ENCODE results near the gene MARCHF6. TPM values are rescaled to one million over a fixed set of nuclear protein-coding genes. Genes with fewer than 3 reads are reported as not detected.
A peak's percentile ranks its signal among the peaks of the same experiment; 100 is the strongest.

Gene MARCHF6
- total and polyA plus RNA-seq, 9 of the 15 experiments (the other 6 are each of a cell fraction or from before 2014, with no cell fraction given): 74.1 to 456 (median 116) TPM

GRCh38 chr5:10353241-10354047 lies at the start of gene MARCHF6 (continued):
- TF ChIP-seq SOX6 (IDR thresholded peaks at IDR 0.05) (0 out of 2 replicates have a peak, but pooled peaks have one; percentile 22), SMAD4 (CRISPR knock-in tag; conservative IDR thresholded peaks at IDR 0.05) (peak; percentile 75), ZNF551 (CRISPR knock-in tag; IDR thresholded peaks at IDR 0.05) (no peak), POLR2AphosphoS2 (IDR thresholded peaks at IDR 0.05; ENCODE audit: low read length) (peak; percentile 55; the same call in 1 of the 2 replicates), RBM15 (IDR thresholded peaks at IDR 0.05; ENCODE audit: insufficient read depth, low read length) (no peak), SMC3 (conservative IDR thresholded peaks at IDR 0.05; ENCODE audit: insufficient read depth, low read depth, low read length) (0 out of 2 replicates have a peak, but pooled peaks have one; percentile 7), CTCFL (IDR thresholded peaks at IDR 0.05; ENCODE audit: borderline replicate concordance, insufficient read depth, low read depth, low read length, poor library complexity, severe bottlenecking) (peak; percentile 44), ELF2 (CRISPR knock-in tag; IDR thresholded peaks at IDR 0.05) (no peak; the same call in 1 of the 2 replicates), GABPB1 (CRISPR knock-in tag; IDR thresholded peaks at IDR 0.05) (peak; percentile 95), ZNF23 (CRISPR knock-in tag; IDR thresholded peaks at IDR 0.05) (no peak)
- TF ChIP-seq, protein P1, sequence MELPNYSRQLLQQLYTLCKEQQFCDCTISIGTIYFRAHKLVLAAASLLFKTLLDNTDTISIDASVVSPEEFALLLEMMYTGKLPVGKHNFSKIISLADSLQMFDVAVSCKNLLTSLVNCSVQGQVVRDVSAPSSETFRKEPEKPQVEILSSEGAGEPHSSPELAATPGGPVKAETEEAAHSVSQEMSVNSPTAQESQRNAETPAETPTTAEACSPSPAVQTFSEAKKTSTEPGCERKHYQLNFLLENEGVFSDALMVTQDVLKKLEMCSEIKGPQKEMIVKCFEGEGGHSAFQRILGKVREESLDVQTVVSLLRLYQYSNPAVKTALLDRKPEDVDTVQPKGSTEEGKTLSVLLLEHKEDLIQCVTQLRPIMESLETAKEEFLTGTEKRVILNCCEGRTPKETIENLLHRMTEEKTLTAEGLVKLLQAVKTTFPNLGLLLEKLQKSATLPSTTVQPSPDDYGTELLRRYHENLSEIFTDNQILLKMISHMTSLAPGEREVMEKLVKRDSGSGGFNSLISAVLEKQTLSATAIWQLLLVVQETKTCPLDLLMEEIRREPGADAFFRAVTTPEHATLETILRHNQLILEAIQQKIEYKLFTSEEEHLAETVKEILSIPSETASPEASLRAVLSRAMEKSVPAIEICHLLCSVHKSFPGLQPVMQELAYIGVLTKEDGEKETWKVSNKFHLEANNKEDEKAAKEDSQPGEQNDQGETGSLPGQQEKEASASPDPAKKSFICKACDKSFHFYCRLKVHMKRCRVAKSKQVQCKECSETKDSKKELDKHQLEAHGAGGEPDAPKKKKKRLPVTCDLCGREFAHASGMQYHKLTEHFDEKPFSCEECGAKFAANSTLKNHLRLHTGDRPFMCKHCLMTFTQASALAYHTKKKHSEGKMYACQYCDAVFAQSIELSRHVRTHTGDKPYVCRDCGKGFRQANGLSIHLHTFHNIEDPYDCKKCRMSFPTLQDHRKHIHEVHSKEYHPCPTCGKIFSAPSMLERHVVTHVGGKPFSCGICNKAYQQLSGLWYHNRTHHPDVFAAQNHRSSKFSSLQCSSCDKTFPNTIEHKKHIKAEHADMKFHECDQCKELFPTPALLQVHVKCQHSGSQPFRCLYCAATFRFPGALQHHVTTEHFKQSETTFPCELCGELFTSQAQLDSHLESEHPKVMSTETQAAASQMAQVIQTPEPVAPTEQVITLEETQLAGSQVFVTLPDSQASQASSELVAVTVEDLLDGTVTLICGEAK (IDR thresholded peaks at IDR 0.05): peak; percentile 96
- TF ChIP-seq, protein P1 (CRISPR knock-in tag; IDR thresholded peaks at IDR 0.05): no peak
- TF ChIP-seq, protein P2, sequence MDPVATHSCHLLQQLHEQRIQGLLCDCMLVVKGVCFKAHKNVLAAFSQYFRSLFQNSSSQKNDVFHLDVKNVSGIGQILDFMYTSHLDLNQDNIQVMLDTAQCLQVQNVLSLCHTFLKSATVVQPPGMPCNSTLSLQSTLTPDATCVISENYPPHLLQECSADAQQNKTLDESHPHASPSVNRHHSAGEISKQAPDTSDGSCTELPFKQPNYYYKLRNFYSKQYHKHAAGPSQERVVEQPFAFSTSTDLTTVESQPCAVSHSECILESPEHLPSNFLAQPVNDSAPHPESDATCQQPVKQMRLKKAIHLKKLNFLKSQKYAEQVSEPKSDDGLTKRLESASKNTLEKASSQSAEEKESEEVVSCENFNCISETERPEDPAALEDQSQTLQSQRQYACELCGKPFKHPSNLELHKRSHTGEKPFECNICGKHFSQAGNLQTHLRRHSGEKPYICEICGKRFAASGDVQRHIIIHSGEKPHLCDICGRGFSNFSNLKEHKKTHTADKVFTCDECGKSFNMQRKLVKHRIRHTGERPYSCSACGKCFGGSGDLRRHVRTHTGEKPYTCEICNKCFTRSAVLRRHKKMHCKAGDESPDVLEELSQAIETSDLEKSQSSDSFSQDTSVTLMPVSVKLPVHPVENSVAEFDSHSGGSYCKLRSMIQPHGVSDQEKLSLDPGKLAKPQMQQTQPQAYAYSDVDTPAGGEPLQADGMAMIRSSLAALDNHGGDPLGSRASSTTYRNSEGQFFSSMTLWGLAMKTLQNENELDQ (CRISPR knock-in tag; IDR thresholded peaks at IDR 0.05; ENCODE audit: borderline replicate concordance): 0 out of 2 replicates have a peak, but pooled peaks have one; percentile 88
